Myometrial cell (primary cell): ENCODE measurements around the gene TMEM92. TPM values are rescaled to one million over a fixed set of nuclear protein-coding genes. Genes with fewer than 3 reads are reported as not detected.

Experiments
- total RNA-seq: library from RNA; depleted of rRNA; stranded (reverse); fragments of >200 nt; gene quantifications from 2 replicates; pipeline ENCODE4 v1.2.3, GENCODE V29; 2015

TMEM92 gene
- total RNA-seq = 0.29 and 0.89 TPM in 2 replicates

DNA sequence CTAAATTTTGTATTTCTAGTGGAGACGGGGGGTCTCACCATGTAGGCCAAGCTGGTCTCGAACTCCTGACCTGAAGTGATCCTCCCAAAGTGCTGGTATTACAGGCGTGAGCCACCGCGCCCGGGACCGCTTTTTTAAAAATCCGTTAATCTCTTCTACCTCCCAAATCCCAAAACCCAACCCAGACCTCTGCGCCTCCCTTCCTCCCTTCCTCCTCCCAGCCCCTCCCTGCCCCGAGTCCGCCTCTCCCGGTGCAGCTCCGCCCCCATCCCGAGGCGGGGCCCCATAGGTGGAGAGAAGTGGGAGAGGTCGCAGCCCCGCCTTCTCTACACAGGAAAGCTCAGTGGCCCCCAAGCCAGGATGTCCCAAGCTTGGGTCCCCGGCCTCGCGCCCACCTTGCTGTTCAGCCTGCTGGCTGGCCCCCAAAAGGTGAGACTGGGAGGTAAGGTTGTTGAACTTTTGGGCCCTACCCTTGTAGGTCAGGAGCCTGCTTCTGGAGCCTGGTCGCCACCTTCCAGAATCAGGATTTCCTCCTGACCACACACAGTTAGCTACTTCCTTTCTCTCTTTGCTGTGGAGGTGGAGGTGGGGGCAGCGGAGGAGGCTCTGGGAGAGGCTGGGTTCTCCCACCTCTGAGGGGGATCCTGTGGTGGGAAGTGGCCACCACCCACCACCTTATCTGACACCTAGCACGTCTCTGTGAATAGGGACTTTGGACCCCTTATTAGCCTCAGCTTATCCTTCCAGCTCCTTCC is at the start of gene TMEM92:
TSS of gene TMEM92 (plus strand) at position 325 of the 755 bp plus-strand sequence. CDS start at position 361, 36 bp downstream.

Other genes with a start within 250 kb of the TMEM92 start
- 236 and 336 TPM in 2 replicates for gene ITGA3, start 218.4 kb upstream of the TMEM92 start, total RNA-seq
- gene PDK2, start 179.1 kb upstream of the TMEM92 start, total RNA-seq = 7.1 and 13.0 TPM in 2 replicates
- gene SAMD14, start 144.3 kb upstream of the TMEM92 start, total RNA-seq = 1.2 and 1.4 TPM in 2 replicates
- gene PPP1R9B, start 123.8 kb upstream of the TMEM92 start, total RNA-seq = 26.5 and 33.7 TPM in 2 replicates
- under 0.01 TPM in 1 of 2 replicates, not detected in the other for gene SGCA, start 108.5 kb upstream of the TMEM92 start, total RNA-seq
- gene COL1A1, start 72.8 kb upstream of the TMEM92 start, total RNA-seq = 2,214 and 2,222 TPM in 2 replicates
- gene XYLT2, start 71.7 kb downstream of the TMEM92 start, total RNA-seq = 70.2 and 72.1 TPM in 2 replicates
- gene MRPL27, start 98.7 kb downstream of the TMEM92 start, total RNA-seq = 109 and 135 TPM in 2 replicates
- gene EME1, start 98.8 kb downstream of the TMEM92 start, total RNA-seq = 5.0 and 17.6 TPM in 2 replicates
- gene LRRC59, start 123.1 kb downstream of the TMEM92 start, total RNA-seq = 265 and 282 TPM in 2 replicates
- gene ACSF2, start 151.8 kb downstream of the TMEM92 start, total RNA-seq = 14.7 and 17.0 TPM in 2 replicates
- not detected in 2 replicates for gene CHAD, start 194.4 kb downstream of the TMEM92 start, total RNA-seq
- 12.9 and 19.3 TPM in 2 replicates for gene RSAD1, start 204.4 kb downstream of the TMEM92 start, total RNA-seq
- gene MYCBPAP, start 234.0 kb downstream of the TMEM92 start, total RNA-seq = 1.2 TPM in 1 of 2 replicates, not detected in the other